Measurements from ENCODE around the gene P4HB. TPM values are rescaled to one million over a fixed set of nuclear protein-coding genes. Genes with fewer than 3 reads are reported as not detected.
A peak's percentile ranks its signal among the peaks of the same experiment; 100 is the strongest.

Gene P4HB
- total RNA-seq, 3 donors from 2014 or later: 354 to 727 (median 491) TPM

DNA sequence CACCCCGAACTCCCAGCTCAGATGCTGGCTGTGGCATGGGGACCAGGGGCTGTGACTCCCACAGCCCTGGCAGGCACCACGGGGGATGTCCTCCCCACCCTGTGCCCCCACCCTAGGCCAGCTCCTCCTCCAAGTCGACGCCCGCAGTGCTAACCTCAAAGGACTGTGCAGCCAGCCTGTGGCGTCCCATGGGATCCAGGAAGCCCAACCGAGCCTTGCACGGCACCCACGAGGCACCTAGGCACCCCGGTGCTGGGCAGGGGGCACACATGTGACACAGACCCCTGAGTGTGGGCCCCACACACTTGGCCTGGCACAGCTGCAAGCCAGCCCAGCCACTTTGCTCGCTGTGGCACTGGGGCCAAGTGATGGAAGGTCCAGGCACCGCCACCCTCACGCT lies 52.5 kb downstream of the P4HB start:
- TF ChIP-seq, protein P1, sequence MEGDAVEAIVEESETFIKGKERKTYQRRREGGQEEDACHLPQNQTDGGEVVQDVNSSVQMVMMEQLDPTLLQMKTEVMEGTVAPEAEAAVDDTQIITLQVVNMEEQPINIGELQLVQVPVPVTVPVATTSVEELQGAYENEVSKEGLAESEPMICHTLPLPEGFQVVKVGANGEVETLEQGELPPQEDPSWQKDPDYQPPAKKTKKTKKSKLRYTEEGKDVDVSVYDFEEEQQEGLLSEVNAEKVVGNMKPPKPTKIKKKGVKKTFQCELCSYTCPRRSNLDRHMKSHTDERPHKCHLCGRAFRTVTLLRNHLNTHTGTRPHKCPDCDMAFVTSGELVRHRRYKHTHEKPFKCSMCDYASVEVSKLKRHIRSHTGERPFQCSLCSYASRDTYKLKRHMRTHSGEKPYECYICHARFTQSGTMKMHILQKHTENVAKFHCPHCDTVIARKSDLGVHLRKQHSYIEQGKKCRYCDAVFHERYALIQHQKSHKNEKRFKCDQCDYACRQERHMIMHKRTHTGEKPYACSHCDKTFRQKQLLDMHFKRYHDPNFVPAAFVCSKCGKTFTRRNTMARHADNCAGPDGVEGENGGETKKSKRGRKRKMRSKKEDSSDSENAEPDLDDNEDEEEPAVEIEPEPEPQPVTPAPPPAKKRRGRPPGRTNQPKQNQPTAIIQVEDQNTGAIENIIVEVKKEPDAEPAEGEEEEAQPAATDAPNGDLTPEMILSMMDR (IDR thresholded peaks at IDR 0.05): no peak
- no peak for ATAC-seq
- H3K36me3 ChIP-seq (ENCODE audit: low read depth): no peaks in the 10 kb centered on the region

DNA sequence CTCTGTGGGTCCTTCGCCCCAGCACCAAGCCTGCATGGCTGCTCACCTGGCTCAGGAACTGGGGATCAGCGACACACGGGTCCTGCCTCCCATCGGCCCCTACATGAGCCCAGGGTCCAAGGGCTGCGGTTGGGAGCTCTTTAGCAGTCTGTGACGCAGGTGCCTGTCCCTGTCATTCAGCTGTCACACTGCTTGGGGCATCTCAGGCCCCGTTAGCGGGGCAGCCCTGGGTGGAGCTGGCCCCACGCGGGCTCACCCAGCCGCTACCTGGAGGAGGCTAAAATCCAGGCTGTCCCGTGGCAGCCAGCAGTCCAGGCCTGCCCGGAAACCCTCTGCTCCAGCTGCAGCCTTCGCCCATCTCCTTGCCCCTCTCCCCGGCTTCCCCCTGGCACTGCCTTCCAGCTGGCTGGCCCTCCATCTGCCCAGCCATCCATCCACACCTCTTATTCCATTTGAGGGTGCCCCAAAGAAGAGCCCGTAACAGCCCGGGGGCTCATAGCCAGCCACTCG lies 53.1 kb downstream of the P4HB start:
- no peak overlapping the region for H3K4me3 ChIP-seq
- H3K4me1 ChIP-seq (ENCODE audit: low read depth): peaks cover 3% of the 10 kb centered on the region
- no peaks in the 10 kb centered on the region for H3K36me3 ChIP-seq (ENCODE audit: low read depth)
- no peak for ATAC-seq
- TF ChIP-seq, protein P1 (IDR thresholded peaks at IDR 0.05): no peak
- no peaks in the 10 kb centered on the region for H3K9me3 ChIP-seq
- DNase-seq: no peak
- intact Hi-C loops (cut with DNase I, micrococcal nuclease): no loop called here

More for the DNA sequence above, 52.5 kb downstream of the P4HB start:
- Histone ChIP-seq H3K9me3 (no peaks in the 10 kb centered on the region), H3K4me3 (no peak overlapping the region), H3K4me1 (ENCODE audit: low read depth) (peaks cover 3% of the 10 kb centered on the region)
- intact Hi-C loops (cut with DNase I, micrococcal nuclease): no loop called here
- no peak for DNase-seq

DNA sequence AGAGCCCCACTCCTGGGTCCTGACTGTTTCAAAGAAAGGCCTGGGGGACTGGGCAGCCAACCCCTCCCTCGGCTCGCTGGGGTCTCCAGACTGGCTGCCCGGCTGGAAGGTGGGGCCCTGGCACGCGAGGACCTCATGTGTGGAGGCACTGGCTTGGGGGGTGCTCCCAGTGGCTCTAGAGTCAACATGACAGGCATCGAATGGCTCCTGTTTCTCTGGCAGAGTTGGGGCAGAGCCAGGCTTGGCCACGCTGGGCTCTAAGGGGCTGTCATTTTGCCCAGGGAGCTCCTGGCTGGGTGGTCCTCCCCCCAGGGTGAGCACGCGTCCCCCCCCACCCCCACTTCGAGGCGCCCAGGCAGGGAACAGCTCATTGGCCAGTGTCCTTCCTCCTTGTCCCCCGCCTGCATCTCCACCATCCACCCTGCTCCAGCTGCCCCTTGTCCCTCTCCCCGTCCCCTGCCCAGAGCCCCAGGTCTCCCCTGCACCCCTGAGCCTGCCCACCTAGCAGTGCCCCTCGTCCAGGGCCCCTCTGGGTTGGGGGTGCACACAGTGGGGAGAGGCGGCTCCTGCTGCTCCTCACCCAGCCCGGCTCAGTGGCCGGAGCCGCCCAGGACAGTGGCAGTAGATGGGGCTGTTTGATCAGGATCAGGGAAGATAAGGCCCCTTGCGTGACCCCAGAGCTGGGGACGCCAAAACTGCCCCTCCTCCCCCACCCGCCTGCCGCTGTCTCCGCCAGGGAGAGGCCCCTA lies 53.7 kb downstream of the P4HB start:
- H3K4me3 ChIP-seq: no peak overlapping the region
- peaks cover 3% of the 10 kb centered on the region for H3K4me1 ChIP-seq (ENCODE audit: low read depth)
- intact Hi-C loops (cut with DNase I, micrococcal nuclease): no loop called here
- no peaks in the 10 kb centered on the region for H3K36me3 ChIP-seq (ENCODE audit: low read depth)
- ATAC-seq: peak; percentile 15
- DNase-seq: no peak
- TF ChIP-seq, protein P1 (IDR thresholded peaks at IDR 0.05): no peak
- no peaks in the 10 kb centered on the region for H3K9me3 ChIP-seq

DNA sequence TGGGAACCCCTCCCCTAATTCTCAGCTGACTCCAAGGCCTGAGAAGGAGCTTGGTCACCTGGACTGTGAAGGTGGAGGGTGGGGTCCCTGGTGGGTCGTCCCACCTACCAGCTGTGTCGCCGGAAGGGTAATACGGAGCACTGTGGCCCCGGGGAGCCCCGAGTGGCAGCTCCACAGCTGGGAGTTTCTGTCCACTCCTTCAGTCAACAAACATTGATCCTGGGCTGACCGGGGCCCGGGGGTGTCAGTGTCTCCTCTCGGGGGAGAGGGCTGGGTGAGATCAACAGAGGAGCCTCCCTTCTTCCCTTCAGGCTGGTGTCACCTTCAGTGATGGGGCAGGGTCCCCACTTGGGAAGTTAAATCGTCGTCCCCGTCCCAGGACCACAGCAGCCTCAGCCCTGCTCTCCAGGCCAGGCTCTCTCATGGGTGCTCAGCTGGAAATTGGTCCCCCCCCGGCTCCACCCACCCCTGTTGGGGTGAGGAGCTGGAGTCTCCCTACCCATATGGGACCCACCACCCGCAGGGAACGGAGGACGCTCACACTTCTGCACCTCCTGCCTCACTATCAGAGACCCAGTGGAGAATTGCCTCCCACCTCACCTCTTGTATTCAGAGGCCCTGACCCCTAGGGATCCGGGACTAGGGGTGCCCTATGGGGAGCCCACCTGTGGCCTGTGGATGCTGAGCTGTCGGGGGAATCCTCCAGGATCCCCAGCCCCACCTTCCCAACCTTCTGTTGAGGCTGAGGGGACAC lies 54.5 kb downstream of the P4HB start:
- peaks cover 3% of the 10 kb centered on the region for H3K4me1 ChIP-seq (ENCODE audit: low read depth)
- TF ChIP-seq, protein P1 (IDR thresholded peaks at IDR 0.05): no peak
- no peaks in the 10 kb centered on the region for H3K36me3 ChIP-seq (ENCODE audit: low read depth)
- DNase-seq: no peak
- H3K9me3 ChIP-seq: no peaks in the 10 kb centered on the region
- intact Hi-C loops (cut with DNase I, micrococcal nuclease): no loop called here
- H3K4me3 ChIP-seq: no peak overlapping the region
- no peak for ATAC-seq

DNA sequence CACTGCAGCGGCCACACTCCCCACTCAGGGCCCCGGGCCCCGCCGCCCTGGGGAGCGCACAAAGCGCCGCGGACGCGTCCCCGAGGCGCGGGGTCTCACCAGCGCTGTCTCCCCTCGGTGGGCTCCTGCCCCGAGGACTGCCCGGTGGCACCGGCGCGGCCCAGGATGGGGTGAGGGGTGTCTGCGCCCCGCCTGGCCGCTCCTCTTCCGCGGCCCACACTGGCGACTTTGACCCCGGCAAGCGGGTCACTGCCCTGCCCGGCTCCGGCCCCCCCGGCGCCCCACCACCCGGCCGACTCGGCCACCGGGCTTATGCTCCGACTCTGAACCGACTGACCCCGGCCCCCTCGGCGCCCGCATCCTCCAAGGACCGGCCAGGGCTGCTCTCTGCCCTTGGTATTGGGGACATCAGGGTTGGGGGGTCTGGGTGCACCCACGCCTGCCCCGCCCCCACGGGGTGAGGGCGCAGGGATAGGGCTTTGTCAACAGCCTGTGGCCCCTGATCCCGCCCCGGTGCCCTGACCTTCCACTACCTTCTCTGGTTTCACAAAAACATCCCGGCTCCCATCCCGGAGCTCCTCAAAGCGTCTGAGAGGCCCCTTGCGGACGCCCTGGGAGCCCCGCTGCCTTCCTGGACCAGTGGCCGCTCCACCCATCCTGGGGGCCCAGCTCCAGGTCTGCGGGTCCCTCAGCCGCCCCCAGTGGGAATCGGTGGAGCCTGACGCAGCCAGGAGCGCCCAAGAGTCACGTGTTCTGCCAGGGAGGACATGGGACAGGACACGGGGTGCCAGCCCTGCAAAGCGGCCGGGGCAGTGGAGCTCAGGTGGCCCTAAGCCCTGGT lies 55.6 kb downstream of the P4HB start:
- Histone ChIP-seq H3K4me1 (ENCODE audit: low read depth) (peaks cover 3% of the 10 kb centered on the region), H3K36me3 (ENCODE audit: low read depth) (no peaks in the 10 kb centered on the region), H3K4me3 (no peak overlapping the region), H3K9me3 (no peaks in the 10 kb centered on the region)
- peak; percentile 12 for ATAC-seq
- TF ChIP-seq, protein P1 (IDR thresholded peaks at IDR 0.05): no peak
- no peak for DNase-seq
- intact Hi-C loops (cut with DNase I, micrococcal nuclease): no loop called here
